Esophagus squamous epithelium (tissue), 4 donors: ENCODE measurements around the gene RPTOR.

Experiments used
- POLR2A ChIP-seq, 4 donors: fragments of 450-650 bp; IDR thresholded peaks; one replicate each; pipeline ENCODE4 v1.6.1; 2017; ENCODE audit warnings: antibody characterized with exemption in 4 of 4, mild to moderate bottlenecking in 4 of 4, moderate library complexity in 3 of 4
- TF ChIP-seq, protein P1 (sequence below), 6 experiments: fragments of 450-650 bp in 4 of 6; fragments of 200-600 bp in 2 of 6; sonication (generic) in 2 of 6; IDR thresholded peaks; one replicate each; pipeline ENCODE4 v1.5.1; 2016 to 2019; ENCODE audit warnings: antibody characterized with exemption in 6 of 6, mild to moderate bottlenecking in 4 of 6, moderate library complexity in 4 of 6

DNA sequence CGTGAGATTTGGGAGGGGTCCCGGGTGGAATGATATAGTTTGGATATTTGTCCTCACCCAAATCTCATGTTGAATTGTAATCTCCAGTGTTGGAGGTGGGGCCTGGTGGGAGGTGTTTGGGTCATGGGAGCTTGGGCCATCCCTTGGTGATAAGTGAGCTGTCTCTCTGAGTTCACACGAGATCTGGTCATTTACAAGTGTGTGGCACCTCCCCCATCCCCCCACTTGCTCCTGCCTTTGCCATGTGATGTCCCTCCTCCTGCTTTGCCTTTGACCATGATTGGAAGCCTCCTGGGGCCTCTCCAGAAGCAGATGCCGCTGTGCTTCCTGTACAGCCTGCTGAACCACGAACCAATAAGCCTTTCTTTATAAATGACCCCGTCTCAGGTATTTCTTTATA lies 469.0 kb downstream of the RPTOR start:
- TF ChIP-seq, protein P1, sequence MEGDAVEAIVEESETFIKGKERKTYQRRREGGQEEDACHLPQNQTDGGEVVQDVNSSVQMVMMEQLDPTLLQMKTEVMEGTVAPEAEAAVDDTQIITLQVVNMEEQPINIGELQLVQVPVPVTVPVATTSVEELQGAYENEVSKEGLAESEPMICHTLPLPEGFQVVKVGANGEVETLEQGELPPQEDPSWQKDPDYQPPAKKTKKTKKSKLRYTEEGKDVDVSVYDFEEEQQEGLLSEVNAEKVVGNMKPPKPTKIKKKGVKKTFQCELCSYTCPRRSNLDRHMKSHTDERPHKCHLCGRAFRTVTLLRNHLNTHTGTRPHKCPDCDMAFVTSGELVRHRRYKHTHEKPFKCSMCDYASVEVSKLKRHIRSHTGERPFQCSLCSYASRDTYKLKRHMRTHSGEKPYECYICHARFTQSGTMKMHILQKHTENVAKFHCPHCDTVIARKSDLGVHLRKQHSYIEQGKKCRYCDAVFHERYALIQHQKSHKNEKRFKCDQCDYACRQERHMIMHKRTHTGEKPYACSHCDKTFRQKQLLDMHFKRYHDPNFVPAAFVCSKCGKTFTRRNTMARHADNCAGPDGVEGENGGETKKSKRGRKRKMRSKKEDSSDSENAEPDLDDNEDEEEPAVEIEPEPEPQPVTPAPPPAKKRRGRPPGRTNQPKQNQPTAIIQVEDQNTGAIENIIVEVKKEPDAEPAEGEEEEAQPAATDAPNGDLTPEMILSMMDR (IDR thresholded peaks at IDR 0.05) = no peak
- no peak for TF ChIP-seq POLR2A (IDR thresholded peaks at IDR 0.05)
